A549 (cell line): Measurements from ENCODE around the gene ZNF337.
"Not testable (repeated sequence)": the region's sequence is repeated elsewhere in the genome, so short reads cannot be mapped to it uniquely, and the experiment has no call there.

Experiments used
- CBX2 ChIP-seq: fragments of 200-600 bp; sonication (generic); IDR thresholded peaks from 2 replicates; pipeline ENCODE4 v1.6.1; 2016; ENCODE audit warnings: low read depth, mild to moderate bottlenecking, borderline replicate concordance
- EP300 ChIP-seq, 2 experiments: fragments of >200 bp; sonication (Bioruptor Twin); formaldehyde crosslinking; IDR thresholded peaks; 2 replicates in 1 of 2; 3 replicates in 1 of 2; pipeline ENCODE4 v1.6.1; 2016 to 2017
- ESRRA ChIP-seq: fragments of 150-350 bp; IDR thresholded peaks from 2 replicates; pipeline ENCODE4 v1.6.1; 2014; ENCODE audit warnings: mild to moderate bottlenecking, low read length, borderline replicate concordance
- POLR2A ChIP-seq: IDR thresholded peaks from 2 replicates; pipeline ENCODE4 v1.6.1; 2012; ENCODE audit warnings: mild to moderate bottlenecking, low read length
- RFX5 ChIP-seq: fragments of 450-650 bp; IDR thresholded peaks from 2 replicates; pipeline ENCODE4 v1.7.1; 2014; ENCODE audit warnings: antibody characterized with exemption, mild to moderate bottlenecking, moderate library complexity
- SMC3 ChIP-seq: fragments of >200 bp; sonication (Bioruptor Twin); formaldehyde crosslinking; IDR thresholded peaks from 3 replicates; pipeline ENCODE4 v1.6.1; 2018; ENCODE audit warnings: inconsistent platforms
- ZSCAN20 ChIP-seq: fragments of 250-450 bp; sonication (Bioruptor Pico); IDR thresholded peaks from 2 replicates; pipeline ENCODE4 v1.8.0; 2022; ENCODE audit warnings: mild to moderate bottlenecking, moderate library complexity
- TF ChIP-seq, protein P1 (sequence below): IDR thresholded peaks from 2 replicates; pipeline ENCODE4 v1.6.1; 2012
- TF ChIP-seq, protein P2 (sequence below): fragments of >200 bp; sonication (Bioruptor Twin); formaldehyde crosslinking; IDR thresholded peaks from 3 replicates; pipeline ENCODE4 v1.5.1; 2016

DNA sequence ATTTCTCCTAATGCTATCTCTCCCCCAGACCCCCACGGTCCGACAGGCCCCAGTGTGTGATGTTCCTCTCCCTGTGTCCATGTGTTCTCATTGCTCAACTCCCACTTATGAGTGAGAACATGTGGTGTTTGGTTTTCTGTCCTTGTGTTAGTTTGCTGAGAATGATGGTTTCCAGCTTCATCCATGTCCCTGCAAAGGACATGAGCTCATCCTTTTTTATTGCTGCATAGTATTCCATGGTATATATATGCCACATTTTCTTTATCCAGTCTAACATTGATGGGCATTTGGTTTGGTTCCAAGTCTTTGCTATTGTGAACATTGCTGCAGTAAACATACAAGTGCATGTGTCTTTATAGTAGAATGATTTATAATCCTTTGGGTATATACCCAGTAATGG lies 4.2 kb upstream of the ZNF337 start:
- not testable (repeated sequence) for TF ChIP-seq CBX2; RFX5; ESRRA; SMC3; POLR2A; EP300 (IDR thresholded peaks at IDR 0.05); ZSCAN20 (CRISPR knock-in tag)
- TF ChIP-seq, protein P1, sequence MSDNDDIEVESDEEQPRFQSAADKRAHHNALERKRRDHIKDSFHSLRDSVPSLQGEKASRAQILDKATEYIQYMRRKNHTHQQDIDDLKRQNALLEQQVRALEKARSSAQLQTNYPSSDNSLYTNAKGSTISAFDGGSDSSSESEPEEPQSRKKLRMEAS: not testable (repeated sequence)
- TF ChIP-seq, protein P2, sequence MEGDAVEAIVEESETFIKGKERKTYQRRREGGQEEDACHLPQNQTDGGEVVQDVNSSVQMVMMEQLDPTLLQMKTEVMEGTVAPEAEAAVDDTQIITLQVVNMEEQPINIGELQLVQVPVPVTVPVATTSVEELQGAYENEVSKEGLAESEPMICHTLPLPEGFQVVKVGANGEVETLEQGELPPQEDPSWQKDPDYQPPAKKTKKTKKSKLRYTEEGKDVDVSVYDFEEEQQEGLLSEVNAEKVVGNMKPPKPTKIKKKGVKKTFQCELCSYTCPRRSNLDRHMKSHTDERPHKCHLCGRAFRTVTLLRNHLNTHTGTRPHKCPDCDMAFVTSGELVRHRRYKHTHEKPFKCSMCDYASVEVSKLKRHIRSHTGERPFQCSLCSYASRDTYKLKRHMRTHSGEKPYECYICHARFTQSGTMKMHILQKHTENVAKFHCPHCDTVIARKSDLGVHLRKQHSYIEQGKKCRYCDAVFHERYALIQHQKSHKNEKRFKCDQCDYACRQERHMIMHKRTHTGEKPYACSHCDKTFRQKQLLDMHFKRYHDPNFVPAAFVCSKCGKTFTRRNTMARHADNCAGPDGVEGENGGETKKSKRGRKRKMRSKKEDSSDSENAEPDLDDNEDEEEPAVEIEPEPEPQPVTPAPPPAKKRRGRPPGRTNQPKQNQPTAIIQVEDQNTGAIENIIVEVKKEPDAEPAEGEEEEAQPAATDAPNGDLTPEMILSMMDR: not testable (repeated sequence)
